Ascending aorta (tissue), 2 donors: ENCODE measurements around the gene USP54. TPM values are rescaled to one million over a fixed set of nuclear protein-coding genes. Genes with fewer than 3 reads are reported as not detected.

Experiments used
- DNase-seq, 2 donors: peaks; one replicate each; pipeline ENCODE4 v3.0.0-alpha.2; 2019; ENCODE audit warnings: low spot score in 2 of 2
- H3K27ac ChIP-seq, 2 donors: fragments of 200-600 bp; sonication (generic); one replicate each; pipeline ENCODE4 v1.5.1; 2016 to 2017; ENCODE audit warnings: mild to moderate bottlenecking in 1 of 2
- H3K27me3 ChIP-seq: fragments of 200-600 bp; sonication (generic); one replicate; pipeline ENCODE4 v1.5.1; 2017
- H3K36me3 ChIP-seq, 2 donors: fragments of 200-600 bp; sonication (generic); one replicate each; pipeline ENCODE4 v1.5.1; 2016
- H3K4me1 ChIP-seq, 2 donors: fragments of 200-600 bp; sonication (generic); one replicate each; pipeline ENCODE4 v1.5.1; 2016 to 2017; ENCODE audit warnings: mild to moderate bottlenecking in 1 of 2
- H3K4me3 ChIP-seq, 2 donors: fragments of 200-600 bp; sonication (generic); one replicate each; pipeline ENCODE4 v1.5.1; 2016 to 2017; ENCODE audit warnings: mild to moderate bottlenecking in 1 of 2
- H3K9me3 ChIP-seq, 2 donors: fragments of 200-600 bp; sonication (generic); one replicate each; pipeline ENCODE4 v1.5.1; 2016
- intact Hi-C: fragments of 100-400 bp; cut with DNase I; formaldehyde crosslinking; loops from one replicate; pipeline ENCODE4 v1.15.1; 2023
- total RNA-seq: library from RNA; depleted of rRNA; stranded (reverse); fragments of >200 nt; gene quantifications from one replicate; pipeline ENCODE4 v1.1.0, GENCODE V29; 2016
- TF ChIP-seq, protein P1 (sequence below), 3 experiments: fragments of 200-600 bp in 2 of 3; fragments of 450-650 bp in 1 of 3; sonication (generic) in 2 of 3; IDR thresholded peaks; one replicate each; pipeline ENCODE4 v1.5.1; 2016 to 2019; ENCODE audit warnings: antibody characterized with exemption in 3 of 3, mild to moderate bottlenecking in 1 of 3, moderate library complexity in 1 of 3

USP54 gene
- total RNA-seq, 1 donor from 2014 or later = 172 TPM

DNA sequence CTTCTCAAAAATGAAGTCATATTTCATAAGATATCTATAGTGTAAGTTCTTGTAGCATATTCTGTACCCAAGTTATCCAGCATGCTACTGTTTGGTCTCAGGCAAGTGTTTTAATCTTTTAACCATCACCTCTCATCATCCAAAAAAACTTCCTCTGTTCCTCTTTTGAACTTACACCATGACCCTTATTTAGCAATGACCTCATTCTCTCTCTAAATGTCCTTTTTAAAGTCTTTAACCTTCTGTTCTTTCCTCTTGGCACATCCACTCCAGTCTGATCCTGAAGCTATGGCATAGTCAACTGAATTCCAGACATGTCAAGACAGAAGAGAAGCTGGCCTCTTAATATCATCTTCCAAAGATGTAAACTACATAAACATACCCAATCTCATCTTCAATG, 121.6 kb downstream of the USP54 start:
- H3K4me1 ChIP-seq = peaks cover 0 to 3% of the 10 kb centered on the region in 2 donors
- H3K27ac ChIP-seq = peak overlapping the region in 1 of 2 donors; percentile 27
- intact Hi-C loops = no loop called here
- H3K9me3 ChIP-seq = no peaks in the 10 kb centered on the region
- no peaks in the 10 kb centered on the region for H3K27me3 ChIP-seq
- no peak overlapping the region for H3K4me3 ChIP-seq
- peaks cover 40 to 69% of the 10 kb centered on the region in 2 donors for H3K36me3 ChIP-seq
- TF ChIP-seq, protein P1, sequence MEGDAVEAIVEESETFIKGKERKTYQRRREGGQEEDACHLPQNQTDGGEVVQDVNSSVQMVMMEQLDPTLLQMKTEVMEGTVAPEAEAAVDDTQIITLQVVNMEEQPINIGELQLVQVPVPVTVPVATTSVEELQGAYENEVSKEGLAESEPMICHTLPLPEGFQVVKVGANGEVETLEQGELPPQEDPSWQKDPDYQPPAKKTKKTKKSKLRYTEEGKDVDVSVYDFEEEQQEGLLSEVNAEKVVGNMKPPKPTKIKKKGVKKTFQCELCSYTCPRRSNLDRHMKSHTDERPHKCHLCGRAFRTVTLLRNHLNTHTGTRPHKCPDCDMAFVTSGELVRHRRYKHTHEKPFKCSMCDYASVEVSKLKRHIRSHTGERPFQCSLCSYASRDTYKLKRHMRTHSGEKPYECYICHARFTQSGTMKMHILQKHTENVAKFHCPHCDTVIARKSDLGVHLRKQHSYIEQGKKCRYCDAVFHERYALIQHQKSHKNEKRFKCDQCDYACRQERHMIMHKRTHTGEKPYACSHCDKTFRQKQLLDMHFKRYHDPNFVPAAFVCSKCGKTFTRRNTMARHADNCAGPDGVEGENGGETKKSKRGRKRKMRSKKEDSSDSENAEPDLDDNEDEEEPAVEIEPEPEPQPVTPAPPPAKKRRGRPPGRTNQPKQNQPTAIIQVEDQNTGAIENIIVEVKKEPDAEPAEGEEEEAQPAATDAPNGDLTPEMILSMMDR (IDR thresholded peaks at IDR 0.05) = no peak
- DNase-seq = no peak

DNA sequence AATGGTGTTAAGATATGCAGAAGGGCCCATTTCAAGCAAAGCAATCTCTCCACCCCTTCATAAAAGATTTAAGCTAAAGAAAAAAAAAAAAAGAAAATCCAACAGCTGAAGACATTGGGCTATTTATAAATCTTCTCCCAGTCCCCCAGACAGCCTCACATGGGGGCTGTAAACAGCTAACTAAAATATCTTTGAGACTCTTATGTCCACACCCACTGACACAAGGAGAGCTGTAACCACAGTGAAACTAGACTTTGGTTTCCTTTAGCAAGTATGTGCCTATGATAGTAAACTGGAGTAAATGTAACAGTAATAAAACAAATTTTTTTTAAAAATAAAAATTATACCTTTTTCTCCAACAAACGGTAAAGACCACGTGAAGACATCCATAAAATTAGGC, 123.9 kb downstream of the USP54 start:
- Histone ChIP-seq H3K27ac (no peak overlapping the region), H3K9me3 (no peaks in the 10 kb centered on the region), H3K27me3 (no peaks in the 10 kb centered on the region), H3K4me1 (peaks cover 0 to 3% of the 10 kb centered on the region in 2 donors), H3K36me3 (peaks cover 29 to 62% of the 10 kb centered on the region in 2 donors), H3K4me3 (no peak overlapping the region)
- TF ChIP-seq, protein P1 (IDR thresholded peaks at IDR 0.05) = no peak
- DNase-seq = no peak
- intact Hi-C loops = no loop called here

DNA sequence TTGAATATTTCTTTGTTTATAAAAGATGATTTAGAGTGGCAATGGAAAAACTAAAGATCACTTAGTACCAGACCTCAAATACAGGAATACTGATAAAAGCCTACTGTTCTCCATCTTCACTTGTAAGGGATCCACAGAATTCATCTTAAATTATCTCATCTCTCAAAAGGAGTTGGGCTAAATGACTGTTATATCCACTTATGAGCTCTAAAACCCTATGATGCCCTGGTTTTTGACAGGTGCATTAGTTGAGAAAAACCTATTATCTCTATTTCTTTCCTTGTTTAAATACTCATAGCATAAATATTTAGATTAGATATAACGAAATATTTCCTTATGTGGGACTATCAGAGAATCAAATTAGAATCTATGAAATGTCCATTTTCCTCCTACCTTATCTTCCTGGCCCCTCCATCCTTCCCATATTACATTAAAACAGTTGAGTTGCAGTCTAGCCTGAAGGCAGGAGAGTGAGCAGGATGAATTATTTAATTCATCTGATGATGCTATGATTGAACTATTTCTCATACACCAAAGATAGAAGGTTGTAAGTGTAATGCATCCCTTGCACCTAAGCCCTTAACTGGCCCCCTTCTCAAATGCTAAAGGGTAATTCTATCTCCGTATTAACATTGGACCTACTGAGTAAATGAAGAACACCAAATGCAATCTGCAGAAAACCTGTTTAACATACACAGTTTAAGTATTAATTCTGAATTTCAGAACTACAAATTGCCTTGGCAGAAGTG, 125.0 kb downstream of the USP54 start:
- Histone ChIP-seq H3K4me3 (no peak overlapping the region), H3K9me3 (no peaks in the 10 kb centered on the region), H3K4me1 (peaks cover 0 to under 1% of the 10 kb centered on the region in 2 donors), H3K27me3 (no peaks in the 10 kb centered on the region), H3K27ac (no peak overlapping the region), H3K36me3 (peaks cover 33 to 59% of the 10 kb centered on the region in 2 donors)
- intact Hi-C loops = no loop called here
- TF ChIP-seq, protein P1 (IDR thresholded peaks at IDR 0.05) = no peak
- DNase-seq = no peak

DNA sequence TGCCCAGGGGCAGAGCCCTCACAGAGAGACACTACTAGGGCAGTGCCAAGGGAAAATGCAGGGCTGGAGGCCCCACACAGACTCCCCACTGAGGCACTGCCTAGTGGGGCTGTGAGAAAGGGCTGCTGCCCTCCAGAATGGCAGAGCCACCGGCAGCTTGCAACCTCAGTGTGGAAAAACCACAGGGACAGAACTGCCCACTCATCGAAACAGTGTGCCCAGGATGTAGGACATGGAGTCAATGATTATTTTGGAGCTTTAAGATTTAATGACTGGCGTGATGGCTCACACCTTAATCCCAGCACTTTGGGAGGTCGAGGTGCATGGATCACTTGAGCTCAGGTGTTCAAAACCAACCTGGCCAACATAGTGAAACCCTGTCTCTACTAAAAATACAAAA, 130.2 kb downstream of the USP54 start:
- no peaks in the 10 kb centered on the region for H3K4me1 ChIP-seq
- intact Hi-C loops = no loop called here
- TF ChIP-seq, protein P1 (IDR thresholded peaks at IDR 0.05) = no peak

DNA sequence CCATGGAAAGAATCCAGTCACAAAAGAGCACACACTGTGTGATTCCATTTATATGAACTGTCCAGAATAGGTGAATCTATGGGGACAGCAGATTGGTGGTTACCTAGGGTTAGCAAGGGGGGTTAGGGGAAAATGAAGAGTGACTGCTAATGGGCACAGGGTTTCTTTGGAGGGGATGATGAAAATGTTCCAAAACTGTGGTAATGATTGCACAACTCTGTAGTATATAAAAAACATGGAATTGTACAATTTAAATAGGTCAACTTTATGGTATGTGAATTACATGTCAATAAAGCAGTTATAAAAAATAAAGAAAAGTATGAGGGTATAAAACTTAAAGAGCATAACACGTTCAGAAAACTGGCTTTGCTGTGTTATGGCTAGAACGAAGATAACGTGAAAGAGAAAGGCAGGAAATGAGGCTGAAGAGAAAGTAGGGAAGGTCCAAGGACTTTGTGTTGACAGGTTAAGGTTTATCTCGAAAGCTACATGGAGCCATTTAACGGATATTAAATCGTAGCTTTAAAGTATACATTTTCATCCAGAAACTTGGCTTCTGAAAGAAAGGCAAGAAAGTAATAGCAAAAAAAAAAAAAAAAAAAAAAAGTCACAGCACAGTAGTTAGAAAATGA, 131.3 kb downstream of the USP54 start:
- TF ChIP-seq, protein P1 (IDR thresholded peaks at IDR 0.05) = no peak
- H3K36me3 ChIP-seq = peaks cover 16 to 37% of the 10 kb centered on the region in 2 donors
- no peaks in the 10 kb centered on the region for H3K27me3 ChIP-seq
- H3K27ac ChIP-seq = no peak overlapping the region
- no peak for DNase-seq
- H3K4me3 ChIP-seq = no peak overlapping the region
- H3K4me1 ChIP-seq = no peaks in the 10 kb centered on the region
- H3K9me3 ChIP-seq = no peaks in the 10 kb centered on the region
- intact Hi-C loops = no loop called here

More for the DNA sequence above, 130.2 kb downstream of the USP54 start:
- Histone ChIP-seq H3K27ac (no peak overlapping the region), H3K36me3 (peaks cover 23 to 41% of the 10 kb centered on the region in 2 donors), H3K9me3 (no peaks in the 10 kb centered on the region), H3K27me3 (no peaks in the 10 kb centered on the region), H3K4me3 (no peak overlapping the region)
- no peak for DNase-seq
